Measurements from ENCODE around the gene UBAC1. TPM values are rescaled to one million over a fixed set of nuclear protein-coding genes. Genes with fewer than 3 reads are reported as not detected.

Gene UBAC1
- total RNA-seq, 1 donor from 2014 or later: 25.5 TPM

GRCh38 chr9:135939351-135940265, 21.6 kb downstream of the UBAC1 start:
- Mint-ChIP-seq H3K9me3 (no peaks in the 10 kb centered on the region), H3K27ac (no peak overlapping the region), H3K4me3 (no peak overlapping the region), H3K4me1 (peaks cover 2% of the 10 kb centered on the region), H3K36me3 (ENCODE audit: low read depth) (peaks cover 74% of the 10 kb centered on the region), H3K27me3 (no peaks in the 10 kb centered on the region)
- intact Hi-C loops (cut with micrococcal nuclease): no loop called here
- DNase-seq (no peak), ATAC-seq (ENCODE audit: low read depth) (no peak)
- no peak for TF ChIP-seq CTCF (IDR thresholded peaks at IDR 0.05)
- ChIA-PET POLR2A (no interaction called here), CTCF (no interaction called here)

GRCh38 chr9:135937521-135938489, 23.4 kb downstream of the UBAC1 start:
- no peak for TF ChIP-seq CTCF (IDR thresholded peaks at IDR 0.05)
- H3K9me3 Mint-ChIP-seq: no peaks in the 10 kb centered on the region
- ChIA-PET CTCF (no interaction called here), POLR2A (no interaction called here)
- H3K4me3 Mint-ChIP-seq: no peak overlapping the region
- peaks cover 70% of the 10 kb centered on the region for H3K36me3 Mint-ChIP-seq (ENCODE audit: low read depth)
- DNase-seq: no peak
- intact Hi-C loops (cut with micrococcal nuclease): no loop called here
- no peaks in the 10 kb centered on the region for H3K27me3 Mint-ChIP-seq
- no peak overlapping the region for H3K27ac Mint-ChIP-seq
- no peaks in the 10 kb centered on the region for H3K4me1 Mint-ChIP-seq
- no peak for ATAC-seq (ENCODE audit: low read depth)

GRCh38 chr9:135933114-135933513, 28.1 kb downstream of the UBAC1 start:
- H3K9me3 Mint-ChIP-seq: no peaks in the 10 kb centered on the region
- no peak overlapping the region for H3K27ac Mint-ChIP-seq
- intact Hi-C loops (cut with micrococcal nuclease): no loop called here
- peaks cover 60% of the 10 kb centered on the region for H3K36me3 Mint-ChIP-seq (ENCODE audit: low read depth)
- ATAC-seq (ENCODE audit: low read depth) (no peak), DNase-seq (no peak)
- POLR2A ChIA-PET: no interaction called here
- CTCF ChIA-PET: no interaction called here
- TF ChIP-seq CTCF (IDR thresholded peaks at IDR 0.05): no peak
- no peaks in the 10 kb centered on the region for H3K4me1 Mint-ChIP-seq
- no peak overlapping the region for H3K4me3 Mint-ChIP-seq
- H3K27me3 Mint-ChIP-seq: no peaks in the 10 kb centered on the region

- no peak for ATAC-seq (ENCODE audit: low read depth)
- intact Hi-C loops (cut with micrococcal nuclease): no loop called here
- Mint-ChIP-seq H3K4me3 (no peak overlapping the region), H3K4me1 (no peaks in the 10 kb centered on the region), H3K27ac (no peak overlapping the region), H3K27me3 (no peaks in the 10 kb centered on the region), H3K36me3 (ENCODE audit: low read depth) (peaks cover 55% of the 10 kb centered on the region), H3K9me3 (no peaks in the 10 kb centered on the region)
- POLR2A ChIA-PET: no interaction called here
- CTCF ChIA-PET: no interaction called here
- no peak for DNase-seq
- no peak for TF ChIP-seq CTCF (IDR thresholded peaks at IDR 0.05)
Observed at GRCh38 chr9:135932656-135933055, 28.5 kb downstream of the UBAC1 start.

GRCh38 chr9:135931349-135931820, 29.8 kb downstream of the UBAC1 start:
- DNase-seq (no peak), ATAC-seq (ENCODE audit: low read depth) (no peak)
- Mint-ChIP-seq H3K4me3 (no peak overlapping the region), H3K27ac (no peak overlapping the region), H3K27me3 (no peaks in the 10 kb centered on the region), H3K4me1 (no peaks in the 10 kb centered on the region), H3K36me3 (ENCODE audit: low read depth) (peaks cover 44% of the 10 kb centered on the region), H3K9me3 (no peaks in the 10 kb centered on the region)
- CTCF ChIA-PET: no interaction called here
- intact Hi-C loops (cut with micrococcal nuclease): no loop called here
- TF ChIP-seq CTCF (IDR thresholded peaks at IDR 0.05): no peak
- POLR2A ChIA-PET: no interaction called here
